Activated T-cell treated with anti-CD3 and anti-CD28 coated beads, Interleukin-2, amount 50 U/mL, for 1 hour (primary cell): ENCODE measurements around the gene THOC6.

Experiments used
- DNase-seq: peaks from one replicate; pipeline ENCODE4 v3.0.0-alpha.2; 2020

Gene THOC6

GRCh38 chr16:3023669-3024478 lies at the start of gene THOC6, which contains the start of gene HCFC1R1:
THOC6 (plus strand) TSS chr16:3024035; CDS start chr16:3024327, 292 bp downstream.
HCFC1R1 (minus strand) TSS chr16:3023942; CDS start chr16:3023941, 1 bp downstream.
- peak; percentile 94 for DNase-seq

GRCh38 chr16:2974319-2975056 lies 49.3 kb upstream of the THOC6 start:
- no peak for DNase-seq

GRCh38 chr16:2975161-2975795 lies 48.6 kb upstream of the THOC6 start:
- no peak for DNase-seq

GRCh38 chr16:2976201-2976600 lies 47.6 kb upstream of the THOC6 start:
- DNase-seq = no peak

- no peak for DNase-seq
Observed at GRCh38 chr16:2976673-2977072, 47.2 kb upstream of the THOC6 start.

GRCh38 chr16:2977440-2977839 lies 46.4 kb upstream of the THOC6 start:
- no peak for DNase-seq

GRCh38 chr16:2979669-2980226 lies 44.1 kb upstream of the THOC6 start:
- DNase-seq = no peak

- peak; percentile 97 for DNase-seq
Observed at GRCh38 chr16:2980227-2981176, 43.3 kb upstream of the THOC6 start, which contains the start of gene PKMYT1. PKMYT1 (minus strand) TSS chr16:2980446; CDS start chr16:2979657, 789 bp downstream.

GRCh38 chr16:2981177-2981898 lies 42.5 kb upstream of the THOC6 start:
- no peak for DNase-seq

GRCh38 chr16:2981899-2982250 lies 42.0 kb upstream of the THOC6 start:
- DNase-seq = no peak

- no peak for DNase-seq
Observed at GRCh38 chr16:2982402-2982801, 41.4 kb upstream of the THOC6 start.

- DNase-seq = peak; percentile 78
Observed at GRCh38 chr16:2983706-2984136, 40.1 kb upstream of the THOC6 start.

- no peak for DNase-seq
Observed at GRCh38 chr16:2985462-2985861, 38.4 kb upstream of the THOC6 start.

- no peak for DNase-seq
Observed at GRCh38 chr16:2985893-2986355, 37.9 kb upstream of the THOC6 start.

GRCh38 chr16:2986623-2987188 lies 37.1 kb upstream of the THOC6 start:
- DNase-seq = no peak

GRCh38 chr16:2987286-2987685 lies 36.5 kb upstream of the THOC6 start:
- no peak for DNase-seq

- no peak for DNase-seq
Observed at GRCh38 chr16:2987833-2988232, 36.0 kb upstream of the THOC6 start.

- no peak for DNase-seq
Observed at GRCh38 chr16:2988590-2989099, 35.2 kb upstream of the THOC6 start.

GRCh38 chr16:2990891-2991290 lies 32.9 kb upstream of the THOC6 start:
- no peak for DNase-seq

GRCh38 chr16:2991566-2992261 lies 32.1 kb upstream of the THOC6 start:
- no peak for DNase-seq
